ENCODE results near the gene SMARCA4. TPM values are rescaled to one million over a fixed set of nuclear protein-coding genes. Genes with fewer than 3 reads are reported as not detected.
"Not testable (repeated sequence)": the region's sequence is repeated elsewhere in the genome, so short reads cannot be mapped to it uniquely, and the experiment has no call there.

The SMARCA4 gene
- polyA plus RNA-seq, 4 donors = 54.6 to 71.6 (median 66.1) TPM

- FAIRE-seq (no peak), DNase-seq (no peak)
- H3K27me3 ChIP-seq (ENCODE audit: control insufficient read depth in 3 of 3, insufficient read depth in 3 of 3, low read length in 3 of 3) = no peaks in the 10 kb centered on the region
- H3K4me3 ChIP-seq (ENCODE audit: low read depth in 1 of 3, low read length in 3 of 3) = no peak overlapping the region
- H3K9me3 ChIP-seq (ENCODE audit: control insufficient read depth in 2 of 2, insufficient read depth in 1 of 2, low read depth in 1 of 2, low read length in 1 of 2) = no peaks in the 10 kb centered on the region
- H3K27ac ChIP-seq (ENCODE audit: low read depth in 1 of 3, low read length in 2 of 3) = no peak overlapping the region
- H3K4me1 ChIP-seq (ENCODE audit: control insufficient read depth in 3 of 3, insufficient read depth in 2 of 3, low read depth in 1 of 3, low read length in 2 of 3) = peaks cover 0 to 10% (median 4%) of the 10 kb centered on the region in 3 donors
- 85 to 87% (median 86%) methylated on average over 13 of the region's 13 CpGs for WGBS, 3 donors
- H3K36me3 ChIP-seq (ENCODE audit: control insufficient read depth in 3 of 3, insufficient read depth in 2 of 3, low read depth in 1 of 3, low read length in 3 of 3) = peaks cover 5 to 76% (median 16%) of the 10 kb centered on the region in 3 donors
These were observed 36.2 kb upstream of the SMARCA4 start for GRCh38 chr19:10924597-10924996.

- FAIRE-seq = no peak
- H3K9me3 ChIP-seq (ENCODE audit: control insufficient read depth in 2 of 2, insufficient read depth in 1 of 2, low read depth in 1 of 2, low read length in 1 of 2) = no peaks in the 10 kb centered on the region
- 3 to 6% (median 4%) methylated on average over 44 to 47 of the region's 47 CpGs for WGBS, 3 donors
- DNase-seq = peak; percentile 20 to 29
- H3K36me3 ChIP-seq (ENCODE audit: control insufficient read depth in 3 of 3, insufficient read depth in 2 of 3, low read depth in 1 of 3, low read length in 3 of 3) = peaks cover 0 to 62% (median 4%) of the 10 kb centered on the region in 3 donors
- H3K27me3 ChIP-seq (ENCODE audit: control insufficient read depth in 3 of 3, insufficient read depth in 3 of 3, low read length in 3 of 3) = no peaks in the 10 kb centered on the region
- H3K4me1 ChIP-seq (ENCODE audit: control insufficient read depth in 3 of 3, insufficient read depth in 2 of 3, low read depth in 1 of 3, low read length in 2 of 3) = peaks cover 0 to 14% (median 8%) of the 10 kb centered on the region in 3 donors
- H3K4me3 ChIP-seq (ENCODE audit: low read depth in 1 of 3, low read length in 3 of 3) = peak overlapping the region; percentile 78 to 99 (median 87)
- peak overlapping the region in 1 of 3 donors; percentile 82 for H3K27ac ChIP-seq (ENCODE audit: low read depth in 1 of 3, low read length in 2 of 3)
These were observed 32.9 kb upstream of the SMARCA4 start for GRCh38 chr19:10927730-10928562.

- DNase-seq (peak; percentile 99 to 100), FAIRE-seq (no peak)
- H3K36me3 ChIP-seq (ENCODE audit: control insufficient read depth in 3 of 3, insufficient read depth in 2 of 3, low read depth in 1 of 3, low read length in 3 of 3) = peaks cover 0 to 57% (median 4%) of the 10 kb centered on the region in 3 donors
- H3K27me3 ChIP-seq (ENCODE audit: control insufficient read depth in 3 of 3, insufficient read depth in 3 of 3, low read length in 3 of 3) = no peaks in the 10 kb centered on the region
- H3K9me3 ChIP-seq (ENCODE audit: control insufficient read depth in 2 of 2, insufficient read depth in 1 of 2, low read depth in 1 of 2, low read length in 1 of 2) = no peaks in the 10 kb centered on the region
- WGBS, 3 donors = 0% methylated on average over 34 to 96 of the region's 96 CpGs
- peaks cover 0 to 14% (median 8%) of the 10 kb centered on the region in 3 donors for H3K4me1 ChIP-seq (ENCODE audit: control insufficient read depth in 3 of 3, insufficient read depth in 2 of 3, low read depth in 1 of 3, low read length in 2 of 3)
- H3K4me3 ChIP-seq (ENCODE audit: low read depth in 1 of 3, low read length in 3 of 3) = peak within 1 kb of the TSS; percentile 78 to 99 (median 87)
- peak within 1 kb of the TSS; percentile 56 to 82 (median 66) for H3K27ac ChIP-seq (ENCODE audit: low read depth in 1 of 3, low read length in 2 of 3)
These were observed 32.0 kb upstream of the SMARCA4 start, which contains the start of the genes TIMM29 and YIPF2 for GRCh38 chr19:10928563-10929401. Gene TIMM29 (plus strand): TSS chr19:10928811. CDS start chr19:10928823, 12 bp downstream. Gene YIPF2 (minus strand): TSS chr19:10928639. CDS start chr19:10928410, 229 bp downstream.

GRCh38 chr19:10929402-10929794 is 31.4 kb upstream of the SMARCA4 start:
- DNase-seq (peak in 1 of 2 donors; percentile 12), FAIRE-seq (no peak)
- H3K4me1 ChIP-seq (ENCODE audit: control insufficient read depth in 3 of 3, insufficient read depth in 2 of 3, low read depth in 1 of 3, low read length in 2 of 3) = peaks cover 0 to 14% (median 8%) of the 10 kb centered on the region in 3 donors
- H3K36me3 ChIP-seq (ENCODE audit: control insufficient read depth in 3 of 3, insufficient read depth in 2 of 3, low read depth in 1 of 3, low read length in 3 of 3) = peaks cover 0 to 51% (median 4%) of the 10 kb centered on the region in 3 donors
- peak overlapping the region; percentile 78 to 99 (median 87) for H3K4me3 ChIP-seq (ENCODE audit: low read depth in 1 of 3, low read length in 3 of 3)
- 2 to 8% (median 4%) methylated on average over 23 to 27 of the region's 27 CpGs for WGBS, 3 donors
- H3K9me3 ChIP-seq (ENCODE audit: control insufficient read depth in 2 of 2, insufficient read depth in 1 of 2, low read depth in 1 of 2, low read length in 1 of 2) = no peaks in the 10 kb centered on the region
- H3K27me3 ChIP-seq (ENCODE audit: control insufficient read depth in 3 of 3, insufficient read depth in 3 of 3, low read length in 3 of 3) = no peaks in the 10 kb centered on the region
- peak overlapping the region; percentile 56 to 82 (median 66) for H3K27ac ChIP-seq (ENCODE audit: low read depth in 1 of 3, low read length in 2 of 3)

- H3K4me3 ChIP-seq (ENCODE audit: low read depth in 1 of 3, low read length in 3 of 3) = no peak overlapping the region
- 90 to 93% (median 91%) methylated on average over 9 of the region's 9 CpGs for WGBS, 3 donors
- H3K27me3 ChIP-seq (ENCODE audit: control insufficient read depth in 3 of 3, insufficient read depth in 3 of 3, low read length in 3 of 3) = no peaks in the 10 kb centered on the region
- H3K36me3 ChIP-seq (ENCODE audit: control insufficient read depth in 3 of 3, insufficient read depth in 2 of 3, low read depth in 1 of 3, low read length in 3 of 3) = peaks cover 0 to 15% (median 4%) of the 10 kb centered on the region in 3 donors
- DNase-seq (no peak), FAIRE-seq (no peak)
- peaks cover 0 to 16% (median 0%) of the 10 kb centered on the region in 3 donors for H3K4me1 ChIP-seq (ENCODE audit: control insufficient read depth in 3 of 3, insufficient read depth in 2 of 3, low read depth in 1 of 3, low read length in 2 of 3)
- no peaks in the 10 kb centered on the region for H3K9me3 ChIP-seq (ENCODE audit: control insufficient read depth in 2 of 2, insufficient read depth in 1 of 2, low read depth in 1 of 2, low read length in 1 of 2)
- H3K27ac ChIP-seq (ENCODE audit: low read depth in 1 of 3, low read length in 2 of 3) = no peak overlapping the region
These were observed 25.3 kb upstream of the SMARCA4 start for GRCh38 chr19:10935371-10936059.

- DNase-seq (peak; percentile 80 to 85), FAIRE-seq (no peak)
- Histone ChIP-seq H3K27me3 (ENCODE audit: control insufficient read depth in 3 of 3, insufficient read depth in 3 of 3, low read length in 3 of 3) (no peaks in the 10 kb centered on the region), H3K36me3 (ENCODE audit: control insufficient read depth in 3 of 3, insufficient read depth in 2 of 3, low read depth in 1 of 3, low read length in 3 of 3) (peaks cover 0 to 10% (median 0%) of the 10 kb centered on the region in 3 donors), H3K4me1 (ENCODE audit: control insufficient read depth in 3 of 3, insufficient read depth in 2 of 3, low read depth in 1 of 3, low read length in 2 of 3) (peaks cover 0 to 16% (median 0%) of the 10 kb centered on the region in 3 donors), H3K9me3 (ENCODE audit: control insufficient read depth in 2 of 2, insufficient read depth in 1 of 2, low read depth in 1 of 2, low read length in 1 of 2) (no peaks in the 10 kb centered on the region), H3K4me3 (ENCODE audit: low read depth in 1 of 3, low read length in 3 of 3) (no peak overlapping the region), H3K27ac (ENCODE audit: low read depth in 1 of 3, low read length in 2 of 3) (peak overlapping the region in 1 of 3 donors; percentile 17)
- WGBS, 3 donors = 2 to 4% (median 4%) methylated on average over 10 to 11 of the region's 11 CpGs
These were observed 24.2 kb upstream of the SMARCA4 start for GRCh38 chr19:10936661-10937084.

- not testable (repeated sequence) for DNase-seq; H3K27ac ChIP-seq (ENCODE audit: low read depth in 1 of 3, low read length in 2 of 3); FAIRE-seq; H3K9me3 ChIP-seq (ENCODE audit: control insufficient read depth in 2 of 2, insufficient read depth in 1 of 2, low read depth in 1 of 2, low read length in 1 of 2); H3K36me3 ChIP-seq (ENCODE audit: control insufficient read depth in 3 of 3, insufficient read depth in 2 of 3, low read depth in 1 of 3, low read length in 3 of 3); H3K27me3 ChIP-seq (ENCODE audit: control insufficient read depth in 3 of 3, insufficient read depth in 3 of 3, low read length in 3 of 3); H3K4me3 ChIP-seq (ENCODE audit: low read depth in 1 of 3, low read length in 3 of 3)
- WGBS, 3 donors = 28 to 68% (median 58%) methylated on average over 13 to 14 of the region's 14 CpGs
- peaks cover 0 to 18% (median 0%) of the 10 kb centered on the region in 3 donors for H3K4me1 ChIP-seq (ENCODE audit: control insufficient read depth in 3 of 3, insufficient read depth in 2 of 3, low read depth in 1 of 3, low read length in 2 of 3)
These were observed 19.2 kb upstream of the SMARCA4 start for GRCh38 chr19:10941649-10942048.

Data from small intestine (tissue), 7 donors.